Activated T-cell treated with anti-CD3 and anti-CD28 coated beads, Interleukin-2, amount 50 U/mL, for 24 hours (primary cell): ENCODE measurements around the gene DBR1.
"Not testable (repeated sequence)": the region's sequence is repeated elsewhere in the genome, so short reads cannot be mapped to it uniquely, and the experiment has no call there.

ENCODE experiments used
- DNase-seq: peaks from one replicate; pipeline ENCODE4 v3.0.0-alpha.2; 2020
- H3K27ac Mint-ChIP-seq: 2 replicates; pipeline ENCODE4 v1.8.0; 2020; ENCODE audit warnings: mild to moderate bottlenecking, mixed read lengths
- H3K27me3 Mint-ChIP-seq: 2 replicates; pipeline ENCODE4 v1.8.0; 2020; ENCODE audit warnings: mixed read lengths
- H3K36me3 Mint-ChIP-seq: 2 replicates; pipeline ENCODE4 v1.8.0; 2020; ENCODE audit warnings: low read depth, mixed read lengths
- H3K4me1 Mint-ChIP-seq: 2 replicates; pipeline ENCODE4 v1.8.0; 2020; ENCODE audit warnings: low read depth, mixed read lengths
- H3K4me3 Mint-ChIP-seq: 2 replicates; pipeline ENCODE4 v1.8.0; 2020; ENCODE audit warnings: mild to moderate bottlenecking, moderate library complexity, mixed read lengths
- H3K9me3 Mint-ChIP-seq: 2 replicates; pipeline ENCODE4 v1.8.0; 2020; ENCODE audit warnings: mixed read lengths

DBR1 gene

GRCh38 chr3:138157743-138158142 lies 17.0 kb downstream of the DBR1 start:
- Mint-ChIP-seq H3K4me1 (peaks cover 2% of the 10 kb centered on the region), H3K27ac (no peak overlapping the region), H3K4me3 (no peak overlapping the region), H3K36me3 (peaks cover 25% of the 10 kb centered on the region), H3K27me3 (no peaks in the 10 kb centered on the region), H3K9me3 (peaks cover 2% of the 10 kb centered on the region)
- no peak for DNase-seq

GRCh38 chr3:138154534-138154933 lies 20.2 kb downstream of the DBR1 start:
- Mint-ChIP-seq H3K27ac (no peak overlapping the region), H3K4me3 (no peak overlapping the region), H3K9me3 (peaks cover 2% of the 10 kb centered on the region), H3K27me3 (no peaks in the 10 kb centered on the region), H3K36me3 (no peaks in the 10 kb centered on the region), H3K4me1 (no peaks in the 10 kb centered on the region)
- DNase-seq, result no peak

DNA sequence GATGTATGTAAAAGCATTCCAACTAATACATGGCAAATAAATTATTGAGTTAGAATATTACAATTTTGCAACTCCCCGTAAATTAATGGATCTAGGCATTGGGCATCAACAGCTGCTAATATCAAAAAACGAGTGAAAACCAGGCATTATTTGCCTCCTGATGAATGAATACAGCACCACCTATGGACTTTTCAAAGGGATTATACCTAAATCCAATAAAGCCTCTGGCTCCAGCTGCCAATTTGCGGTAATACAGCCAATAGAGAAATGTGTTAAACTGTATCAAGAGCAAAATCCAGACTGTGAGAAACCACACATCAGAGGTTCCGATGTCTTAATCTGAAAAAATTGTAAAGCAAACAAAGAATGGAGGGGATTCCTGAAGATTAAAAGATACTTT lies 26.2 kb downstream of the DBR1 start:
- Mint-ChIP-seq H3K4me3 (no peak overlapping the region), H3K9me3 (no peaks in the 10 kb centered on the region), H3K36me3 (no peaks in the 10 kb centered on the region), H3K4me1 (no peaks in the 10 kb centered on the region), H3K27me3 (no peaks in the 10 kb centered on the region), H3K27ac (no peak overlapping the region)
- DNase-seq, result no peak

- not testable (repeated sequence) for H3K27ac Mint-ChIP-seq
Measured at GRCh38 chr3:138142181-138142580, 32.5 kb downstream of the DBR1 start.

GRCh38 chr3:138140940-138141339 lies 33.8 kb downstream of the DBR1 start:
- no peak overlapping the region for H3K4me3 Mint-ChIP-seq
- no peak overlapping the region for H3K27ac Mint-ChIP-seq
- no peaks in the 10 kb centered on the region for H3K36me3 Mint-ChIP-seq
- H3K9me3 Mint-ChIP-seq, result no peaks in the 10 kb centered on the region
- H3K27me3 Mint-ChIP-seq, result peaks cover 15% of the 10 kb centered on the region
- H3K4me1 Mint-ChIP-seq, result no peaks in the 10 kb centered on the region
- no peak for DNase-seq

More at GRCh38 chr3:138142181-138142580, 32.5 kb downstream of the DBR1 start:
- H3K4me3 Mint-ChIP-seq, H3K4me1 Mint-ChIP-seq, H3K36me3 Mint-ChIP-seq, DNase-seq, H3K9me3 Mint-ChIP-seq: not testable (repeated sequence)
- peaks cover 15% of the 10 kb centered on the region for H3K27me3 Mint-ChIP-seq

DNA sequence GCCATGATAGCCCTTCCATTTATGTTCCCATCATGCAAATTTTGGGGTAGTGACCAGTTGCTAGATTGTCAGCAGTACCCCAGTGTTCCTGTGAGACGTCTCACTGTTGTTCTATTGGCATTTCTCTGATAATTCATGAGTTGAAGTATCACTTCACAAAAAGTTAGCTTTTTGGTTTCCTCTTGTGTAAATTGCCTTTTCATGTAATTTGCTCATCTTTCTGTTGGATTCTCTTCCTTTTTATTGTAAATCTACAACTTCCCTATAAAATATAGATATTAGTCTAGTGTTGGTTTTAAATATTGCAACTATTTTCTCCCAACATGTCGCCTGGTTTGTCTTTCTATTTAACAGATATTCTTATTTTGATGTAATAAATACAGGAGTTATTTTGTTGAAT lies 35.0 kb downstream of the DBR1 start:
- no peak overlapping the region for H3K4me3 Mint-ChIP-seq
- H3K4me1 Mint-ChIP-seq, result no peaks in the 10 kb centered on the region
- no peaks in the 10 kb centered on the region for H3K9me3 Mint-ChIP-seq
- H3K36me3 Mint-ChIP-seq, result no peaks in the 10 kb centered on the region
- peaks cover 15% of the 10 kb centered on the region for H3K27me3 Mint-ChIP-seq
- DNase-seq, result no peak
- H3K27ac Mint-ChIP-seq, result no peak overlapping the region

DNA sequence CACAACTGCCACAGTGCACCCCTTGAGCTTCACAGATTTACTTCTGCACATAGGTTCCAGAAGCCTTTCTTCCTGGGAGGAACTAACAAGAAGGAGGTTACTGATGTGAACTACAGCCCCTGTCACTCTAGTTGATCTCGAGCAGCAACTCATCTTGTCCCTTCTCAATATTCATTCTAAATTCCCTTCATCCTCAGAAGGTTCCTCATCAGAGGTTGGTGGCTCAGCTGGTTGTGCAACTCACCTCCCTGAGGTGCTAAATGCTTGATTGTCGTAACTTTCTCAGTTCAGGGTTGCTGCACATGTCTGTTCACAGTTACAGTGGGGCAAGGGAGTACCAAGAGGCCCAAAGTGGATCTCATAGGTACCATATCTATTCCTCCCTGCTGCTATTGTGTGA lies 36.9 kb downstream of the DBR1 start:
- no peaks in the 10 kb centered on the region for H3K4me1 Mint-ChIP-seq
- H3K36me3 Mint-ChIP-seq, result no peaks in the 10 kb centered on the region
- H3K27ac Mint-ChIP-seq, result no peak overlapping the region
- no peak for DNase-seq
- peaks cover 12% of the 10 kb centered on the region for H3K27me3 Mint-ChIP-seq
- H3K9me3 Mint-ChIP-seq, result no peaks in the 10 kb centered on the region
- H3K4me3 Mint-ChIP-seq, result no peak overlapping the region

- Mint-ChIP-seq H3K4me3 (no peak overlapping the region), H3K27ac (no peak overlapping the region), H3K9me3 (no peaks in the 10 kb centered on the region), H3K27me3 (peaks cover 8% of the 10 kb centered on the region), H3K4me1 (no peaks in the 10 kb centered on the region), H3K36me3 (no peaks in the 10 kb centered on the region)
- no peak for DNase-seq
Measured at GRCh38 chr3:138136201-138136600, 38.5 kb downstream of the DBR1 start.

GRCh38 chr3:138135833-138136194 lies 38.9 kb downstream of the DBR1 start:
- DNase-seq, result no peak
- Mint-ChIP-seq H3K27ac (no peak overlapping the region), H3K4me3 (no peak overlapping the region), H3K9me3 (no peaks in the 10 kb centered on the region), H3K27me3 (peaks cover 8% of the 10 kb centered on the region), H3K4me1 (no peaks in the 10 kb centered on the region), H3K36me3 (no peaks in the 10 kb centered on the region)

GRCh38 chr3:138135146-138135832 lies 39.4 kb downstream of the DBR1 start:
- no peaks in the 10 kb centered on the region for H3K9me3 Mint-ChIP-seq
- H3K4me3 Mint-ChIP-seq, result no peak overlapping the region
- peaks cover 8% of the 10 kb centered on the region for H3K27me3 Mint-ChIP-seq
- H3K4me1 Mint-ChIP-seq, result no peaks in the 10 kb centered on the region
- H3K36me3 Mint-ChIP-seq, result no peaks in the 10 kb centered on the region
- DNase-seq, result no peak
- no peak overlapping the region for H3K27ac Mint-ChIP-seq

- DNase-seq, result no peak
Measured at GRCh38 chr3:138132239-138132638, 42.5 kb downstream of the DBR1 start, which contains the start of gene A4GNT. Gene A4GNT, minus strand, starts transcription at chr3:138132390. Its CDS starts 1,134 bp downstream, at chr3:138131256.

DNA sequence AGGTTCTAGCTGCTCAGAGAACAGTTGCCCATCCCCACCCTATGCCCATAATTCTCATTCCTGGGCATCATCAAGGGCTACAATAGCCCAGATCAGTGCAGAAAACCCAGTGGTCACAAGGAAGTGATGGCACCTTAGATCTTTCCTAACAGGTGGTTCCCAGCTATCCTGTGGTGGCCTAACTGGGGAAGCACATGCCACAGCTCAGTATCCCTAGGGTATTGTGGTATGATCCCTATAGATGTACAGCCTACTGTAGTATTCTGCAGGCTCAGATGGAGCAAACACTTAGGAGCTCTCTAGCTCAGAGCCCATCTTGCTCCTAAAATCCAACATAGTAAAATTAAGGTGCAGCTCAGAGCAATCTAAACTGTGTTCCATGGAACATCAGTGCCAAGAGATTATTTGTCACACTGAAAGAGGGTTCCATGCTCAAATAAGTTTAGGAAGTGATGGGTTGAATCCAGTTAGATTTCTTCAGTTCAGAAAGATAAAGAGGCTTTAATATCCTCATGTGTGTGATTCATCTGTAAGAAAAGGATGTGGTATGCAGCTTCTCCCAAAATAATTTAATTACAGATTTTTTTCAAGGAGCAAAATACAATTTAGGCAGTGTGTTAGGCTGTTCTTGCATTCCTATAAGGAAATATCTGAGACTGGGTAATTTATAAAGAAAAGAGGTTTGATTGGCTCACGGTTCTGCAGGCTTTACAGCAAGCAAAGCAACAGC lies 46.9 kb downstream of the DBR1 start:
- Mint-ChIP-seq H3K27ac (no peak overlapping the region), H3K9me3 (no peaks in the 10 kb centered on the region), H3K4me3 (no peak overlapping the region), H3K27me3 (peaks cover 13% of the 10 kb centered on the region), H3K4me1 (no peaks in the 10 kb centered on the region), H3K36me3 (no peaks in the 10 kb centered on the region)
- no peak for DNase-seq

More at GRCh38 chr3:138132239-138132638, 42.5 kb downstream of the DBR1 start, which contains the start of gene A4GNT:
- no peak within 1 kb of the TSS for H3K4me3 Mint-ChIP-seq
- no peaks in the 10 kb centered on the region for H3K36me3 Mint-ChIP-seq
- no peaks in the 10 kb centered on the region for H3K9me3 Mint-ChIP-seq
- H3K4me1 Mint-ChIP-seq, result no peaks in the 10 kb centered on the region
- no peak within 1 kb of the TSS for H3K27ac Mint-ChIP-seq
- no peaks in the 10 kb centered on the region for H3K27me3 Mint-ChIP-seq

GRCh38 chr3:138125548-138126221 lies 49.0 kb downstream of the DBR1 start:
- Mint-ChIP-seq H3K27ac (no peak overlapping the region), H3K4me3 (no peak overlapping the region), H3K4me1 (no peaks in the 10 kb centered on the region), H3K27me3 (peaks cover 17% of the 10 kb centered on the region), H3K9me3 (no peaks in the 10 kb centered on the region), H3K36me3 (no peaks in the 10 kb centered on the region)
- DNase-seq, result no peak

GRCh38 chr3:138124706-138125355 lies 49.9 kb downstream of the DBR1 start:
- Mint-ChIP-seq H3K4me1 (no peaks in the 10 kb centered on the region), H3K9me3 (no peaks in the 10 kb centered on the region)

More at GRCh38 chr3:138124706-138125355, 49.9 kb downstream of the DBR1 start:
- Mint-ChIP-seq H3K27me3 (peaks cover 17% of the 10 kb centered on the region), H3K36me3 (no peaks in the 10 kb centered on the region), H3K4me3 (no peak overlapping the region), H3K27ac (no peak overlapping the region)
- no peak for DNase-seq
